Stimulated activated naive CD8-positive, alpha-beta T cell treated with anti-CD3 and anti-CD28 coated beads, Interleukin-15, Interleukin-2, amounts not matched to agents 100 ng/mL and 50 ng/mL, for 24 hours (primary cell): ENCODE results near the gene EIPR1.

Experiments
- H3K27ac Mint-ChIP-seq: one replicate; pipeline ENCODE4 v1.8.0; 2021; ENCODE audit warnings: mild to moderate bottlenecking, mixed read lengths
- H3K27me3 Mint-ChIP-seq: one replicate; pipeline ENCODE4 v1.8.0; 2021; ENCODE audit warnings: mixed read lengths
- H3K36me3 Mint-ChIP-seq: one replicate; pipeline ENCODE4 v1.8.0; 2021; ENCODE audit warnings: low read depth, mixed read lengths
- H3K4me1 Mint-ChIP-seq: one replicate; pipeline ENCODE4 v1.8.0; 2021; ENCODE audit warnings: low read depth, mixed read lengths
- H3K4me3 Mint-ChIP-seq: one replicate; pipeline ENCODE4 v1.8.0; 2021; ENCODE audit warnings: mild to moderate bottlenecking, mixed read lengths
- H3K9me3 Mint-ChIP-seq: one replicate; pipeline ENCODE4 v1.8.0; 2021; ENCODE audit warnings: mixed read lengths

The EIPR1 gene

DNA sequence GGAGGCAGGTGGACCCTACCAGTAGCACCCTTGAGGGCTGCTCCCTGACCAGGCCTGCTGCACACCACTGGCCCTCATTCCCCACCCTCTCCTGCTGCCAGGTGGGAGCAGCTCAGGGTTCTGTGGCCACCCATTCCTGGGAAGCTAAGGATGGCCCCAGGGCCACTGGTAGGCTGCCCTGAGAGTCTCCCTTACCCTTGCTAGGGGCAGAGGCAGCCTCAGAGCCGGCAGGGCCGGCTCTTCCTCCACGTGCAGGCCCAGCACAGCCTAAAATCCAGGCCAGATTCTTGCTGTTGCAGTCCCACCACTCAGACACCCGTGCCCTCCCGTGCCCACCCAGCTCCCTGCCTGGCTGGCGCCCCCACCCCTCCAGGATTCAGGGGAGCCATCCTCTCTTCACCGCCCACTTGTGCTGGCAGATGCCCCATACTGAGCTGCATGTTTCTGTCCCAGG is 199.0 kb downstream of the EIPR1 start:
- Mint-ChIP-seq H3K27me3 (no peaks in the 10 kb centered on the region), H3K27ac (no peak overlapping the region), H3K4me1 (no peaks in the 10 kb centered on the region), H3K4me3 (no peak overlapping the region), H3K36me3 (peaks cover 15% of the 10 kb centered on the region), H3K9me3 (no peaks in the 10 kb centered on the region)

- Mint-ChIP-seq H3K9me3 (no peaks in the 10 kb centered on the region), H3K4me3 (no peak overlapping the region), H3K4me1 (no peaks in the 10 kb centered on the region), H3K36me3 (peaks cover 20% of the 10 kb centered on the region), H3K27ac (no peak overlapping the region), H3K27me3 (no peaks in the 10 kb centered on the region)
Observed at GRCh38 chr2:3177891-3178577, 199.6 kb downstream of the EIPR1 start.

DNA sequence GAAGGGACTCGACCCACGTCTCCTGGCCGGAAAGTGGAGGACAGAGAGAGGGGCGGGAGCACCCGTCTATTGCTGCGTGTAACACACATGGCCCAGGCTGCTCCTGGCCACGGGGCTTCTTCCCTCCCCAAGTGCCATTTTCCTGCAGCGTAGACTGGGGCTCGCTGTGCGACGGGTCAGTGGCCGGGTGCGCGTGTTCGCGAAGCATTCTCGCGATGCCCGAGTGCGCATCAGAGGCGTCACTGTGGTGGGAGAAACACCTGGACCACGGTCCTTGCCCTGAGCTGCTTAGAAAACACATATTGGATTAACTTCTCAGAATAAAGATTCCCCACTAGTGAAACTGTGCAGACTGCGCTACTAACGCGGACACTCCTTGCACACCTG is 200.8 kb downstream of the EIPR1 start:
- no peak overlapping the region for H3K4me3 Mint-ChIP-seq
- H3K27me3 Mint-ChIP-seq: no peaks in the 10 kb centered on the region
- H3K9me3 Mint-ChIP-seq: no peaks in the 10 kb centered on the region
- peaks cover 22% of the 10 kb centered on the region for H3K36me3 Mint-ChIP-seq
- H3K27ac Mint-ChIP-seq: no peak overlapping the region
- H3K4me1 Mint-ChIP-seq: no peaks in the 10 kb centered on the region

- H3K9me3 Mint-ChIP-seq: no peaks in the 10 kb centered on the region
- H3K4me1 Mint-ChIP-seq: no peaks in the 10 kb centered on the region
- H3K27ac Mint-ChIP-seq: no peak overlapping the region
- H3K36me3 Mint-ChIP-seq: peaks cover 25% of the 10 kb centered on the region
- H3K4me3 Mint-ChIP-seq: no peak overlapping the region
- H3K27me3 Mint-ChIP-seq: no peaks in the 10 kb centered on the region
Observed at GRCh38 chr2:3176071-3176868, 201.3 kb downstream of the EIPR1 start.

- H3K9me3 Mint-ChIP-seq: no peaks in the 10 kb centered on the region
- peaks cover 29% of the 10 kb centered on the region for H3K36me3 Mint-ChIP-seq
- H3K4me3 Mint-ChIP-seq: no peak overlapping the region
- H3K27me3 Mint-ChIP-seq: no peaks in the 10 kb centered on the region
- H3K4me1 Mint-ChIP-seq: no peaks in the 10 kb centered on the region
- no peak overlapping the region for H3K27ac Mint-ChIP-seq
Observed at GRCh38 chr2:3175568-3175955, 202.1 kb downstream of the EIPR1 start.

DNA sequence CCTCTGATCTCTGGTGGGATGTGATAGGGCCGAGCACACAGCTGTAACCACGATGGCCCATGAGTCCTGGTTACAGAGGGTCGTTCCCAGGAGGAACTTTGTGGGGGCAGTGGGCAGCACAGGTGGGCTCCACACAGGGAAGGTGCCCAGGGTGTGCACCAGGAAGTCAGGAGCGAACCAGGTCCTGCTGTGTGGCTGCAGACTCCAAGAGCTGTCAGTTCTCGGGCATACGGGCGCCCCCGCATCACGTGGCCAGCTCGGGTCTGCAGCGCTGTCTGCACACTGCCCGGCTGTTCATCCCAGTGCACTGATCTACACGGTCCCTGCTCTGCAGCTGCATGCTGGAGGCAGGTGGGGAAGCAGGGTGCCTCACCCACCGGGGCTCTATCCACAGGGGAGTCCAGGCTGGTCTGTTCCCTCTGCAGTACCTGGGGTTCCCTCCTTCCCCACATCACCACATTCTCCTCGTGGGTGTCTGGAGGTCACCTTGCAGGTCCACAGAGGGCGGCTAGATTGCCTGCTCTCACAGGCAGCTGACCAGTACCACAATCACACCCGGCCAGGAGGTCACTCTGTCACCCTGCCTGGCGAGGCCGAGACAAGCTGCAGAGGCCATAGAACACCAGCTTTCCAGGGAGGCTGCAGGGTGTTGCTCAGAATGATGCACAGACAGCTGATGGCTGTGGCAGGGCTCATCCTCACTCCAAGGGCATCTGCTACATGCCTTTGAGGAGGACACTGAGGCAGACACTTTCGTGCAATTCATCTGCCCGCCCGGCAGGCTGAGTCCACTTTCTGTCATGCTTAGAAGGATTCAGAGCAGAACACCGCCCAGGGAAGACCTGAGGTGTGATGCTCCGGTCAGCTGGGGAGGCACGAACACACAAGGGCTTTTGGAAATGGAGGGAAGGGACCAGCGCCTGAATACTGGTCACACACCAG is 202.7 kb downstream of the EIPR1 start:
- H3K27me3 Mint-ChIP-seq: no peaks in the 10 kb centered on the region

DNA sequence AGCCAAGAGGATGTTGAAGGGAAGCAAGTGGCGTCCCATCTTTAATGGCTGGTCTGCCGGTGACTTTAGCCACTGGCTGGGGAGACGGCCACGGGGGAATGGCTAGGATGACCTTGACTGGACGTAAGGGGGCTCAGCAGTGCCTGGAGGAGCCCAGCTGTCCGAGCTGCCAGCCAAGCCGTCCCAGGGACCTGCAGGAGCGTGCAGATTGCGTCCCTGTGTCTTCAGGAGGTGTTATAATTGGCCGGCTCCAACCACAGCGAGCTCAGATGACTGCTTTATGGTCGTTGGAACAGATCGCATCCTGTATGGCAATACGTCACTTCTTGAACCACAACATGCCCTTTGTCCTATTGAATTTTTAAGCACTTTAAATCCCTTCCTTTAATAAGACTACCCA is 204.6 kb downstream of the EIPR1 start:
- no peaks in the 10 kb centered on the region for H3K27me3 Mint-ChIP-seq
- H3K27ac Mint-ChIP-seq: no peak overlapping the region
- no peak overlapping the region for H3K4me3 Mint-ChIP-seq
- H3K9me3 Mint-ChIP-seq: no peaks in the 10 kb centered on the region
- peaks cover 40% of the 10 kb centered on the region for H3K36me3 Mint-ChIP-seq
- no peaks in the 10 kb centered on the region for H3K4me1 Mint-ChIP-seq

More for the DNA sequence above, 202.7 kb downstream of the EIPR1 start:
- peaks cover 29% of the 10 kb centered on the region for H3K36me3 Mint-ChIP-seq
- H3K4me3 Mint-ChIP-seq: no peak overlapping the region
- no peaks in the 10 kb centered on the region for H3K9me3 Mint-ChIP-seq
- H3K4me1 Mint-ChIP-seq: no peaks in the 10 kb centered on the region
- no peak overlapping the region for H3K27ac Mint-ChIP-seq

GRCh38 chr2:3172265-3172935 is 205.2 kb downstream of the EIPR1 start:
- H3K9me3 Mint-ChIP-seq: no peaks in the 10 kb centered on the region
- H3K27ac Mint-ChIP-seq: no peak overlapping the region
- H3K27me3 Mint-ChIP-seq: no peaks in the 10 kb centered on the region
- no peaks in the 10 kb centered on the region for H3K4me1 Mint-ChIP-seq
- no peak overlapping the region for H3K4me3 Mint-ChIP-seq
- peaks cover 42% of the 10 kb centered on the region for H3K36me3 Mint-ChIP-seq

DNA sequence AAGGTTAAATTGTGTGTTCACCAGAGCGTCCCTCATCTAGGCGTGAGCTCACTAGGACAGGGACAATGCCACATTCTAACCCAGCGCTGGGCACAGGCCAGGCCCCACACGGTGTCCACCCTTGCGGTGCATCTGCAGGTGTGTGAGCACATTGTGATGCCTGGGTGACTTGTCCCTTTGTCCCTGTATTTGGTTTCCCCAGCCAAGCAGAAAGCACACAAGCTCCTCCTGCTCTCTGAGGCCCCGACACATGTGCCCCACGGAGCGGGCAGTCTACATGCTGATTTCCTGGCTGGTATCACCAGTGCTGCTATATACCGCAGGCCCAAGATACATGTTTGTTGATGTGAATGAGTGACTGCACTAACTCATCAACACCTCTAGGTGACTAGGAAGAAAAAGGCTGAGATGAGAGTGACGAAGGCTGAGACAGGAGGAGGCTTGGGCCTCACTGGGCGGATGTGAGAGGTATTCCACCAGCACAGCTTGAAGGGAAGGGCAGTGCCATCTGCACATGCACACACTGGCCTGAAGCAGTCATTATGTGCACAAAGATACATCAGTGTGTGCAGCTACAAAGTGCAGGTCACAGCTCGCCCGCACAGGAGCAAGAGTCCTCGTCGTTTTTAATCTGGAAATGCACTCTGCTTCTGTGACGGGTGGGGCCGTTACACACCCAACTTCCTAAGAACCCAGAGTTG is 205.9 kb downstream of the EIPR1 start:
- Mint-ChIP-seq H3K27ac (no peak overlapping the region), H3K4me1 (no peaks in the 10 kb centered on the region), H3K36me3 (peaks cover 45% of the 10 kb centered on the region), H3K4me3 (no peak overlapping the region), H3K27me3 (no peaks in the 10 kb centered on the region), H3K9me3 (no peaks in the 10 kb centered on the region)

DNA sequence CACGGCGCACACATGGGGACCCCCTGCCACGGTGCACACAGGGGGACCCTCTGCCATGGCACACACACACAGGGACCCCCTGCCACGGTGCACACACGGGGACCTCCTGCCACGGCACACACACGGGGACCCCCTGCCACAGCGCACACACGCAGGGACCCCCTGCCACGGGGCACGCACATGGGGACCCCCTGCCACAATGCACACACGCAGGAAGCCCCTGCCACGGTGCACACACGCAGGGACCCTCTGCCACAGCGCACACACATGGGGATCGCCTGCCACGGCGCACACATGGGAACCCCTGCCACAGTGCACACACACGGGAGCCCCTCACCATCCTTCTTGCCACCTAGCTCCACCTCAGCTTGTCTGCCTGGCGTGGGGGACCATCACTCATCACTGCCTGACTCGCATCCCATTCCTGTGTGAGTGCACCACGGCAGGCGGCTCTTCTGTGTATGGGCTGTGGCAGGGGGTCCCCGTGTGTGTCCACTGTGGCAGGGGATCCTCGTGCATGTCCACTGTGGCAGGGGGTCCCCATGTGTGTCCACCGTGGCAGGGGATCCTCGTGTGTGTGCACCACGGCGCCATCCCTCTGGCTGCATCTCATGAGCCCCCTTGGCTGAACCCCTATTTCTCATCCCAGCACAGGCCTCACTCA is 206.7 kb downstream of the EIPR1 start:
- Mint-ChIP-seq H3K4me1 (no peaks in the 10 kb centered on the region), H3K36me3 (peaks cover 53% of the 10 kb centered on the region), H3K4me3 (no peak overlapping the region), H3K27ac (no peak overlapping the region), H3K27me3 (no peaks in the 10 kb centered on the region), H3K9me3 (no peaks in the 10 kb centered on the region)

GRCh38 chr2:3169106-3169870 is 208.3 kb downstream of the EIPR1 start:
- no peak overlapping the region for H3K4me3 Mint-ChIP-seq
- H3K36me3 Mint-ChIP-seq: peaks cover 69% of the 10 kb centered on the region
- no peak overlapping the region for H3K27ac Mint-ChIP-seq
- peaks cover 7% of the 10 kb centered on the region for H3K9me3 Mint-ChIP-seq
- H3K4me1 Mint-ChIP-seq: no peaks in the 10 kb centered on the region
- no peaks in the 10 kb centered on the region for H3K27me3 Mint-ChIP-seq

DNA sequence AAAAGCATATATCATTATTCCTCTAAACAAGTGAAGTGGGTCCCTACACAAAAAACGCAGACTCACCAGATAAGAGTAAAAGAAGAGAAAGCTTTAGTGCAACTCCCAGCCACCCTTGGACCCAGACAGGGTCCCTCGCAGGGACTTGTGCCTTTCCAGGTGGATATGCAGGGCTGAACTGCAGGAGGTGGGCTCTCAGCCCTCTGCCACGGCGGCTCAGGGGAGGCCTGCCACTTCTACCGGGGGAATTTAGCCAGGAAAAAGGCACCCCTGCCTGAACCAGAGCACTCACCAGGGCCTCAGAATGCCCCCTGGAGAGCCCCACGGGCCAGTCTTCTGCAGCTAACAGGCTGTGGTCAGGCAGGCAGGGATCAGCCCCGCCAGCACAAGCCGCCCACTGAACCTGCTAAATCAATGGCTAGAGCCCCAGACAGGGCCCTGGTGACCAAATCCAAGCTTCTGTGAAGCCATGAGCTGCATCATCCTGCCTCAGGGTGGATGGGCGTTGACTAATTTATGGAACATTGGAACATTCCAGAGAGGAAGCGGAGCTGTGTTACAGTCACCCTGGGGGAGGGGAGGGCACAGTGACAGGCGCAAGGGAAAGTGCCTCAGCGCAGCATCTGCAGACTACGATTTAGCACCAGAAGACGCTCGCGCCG is 209.3 kb downstream of the EIPR1 start:
- Mint-ChIP-seq H3K27me3 (no peaks in the 10 kb centered on the region), H3K36me3 (peaks cover 77% of the 10 kb centered on the region)

DNA sequence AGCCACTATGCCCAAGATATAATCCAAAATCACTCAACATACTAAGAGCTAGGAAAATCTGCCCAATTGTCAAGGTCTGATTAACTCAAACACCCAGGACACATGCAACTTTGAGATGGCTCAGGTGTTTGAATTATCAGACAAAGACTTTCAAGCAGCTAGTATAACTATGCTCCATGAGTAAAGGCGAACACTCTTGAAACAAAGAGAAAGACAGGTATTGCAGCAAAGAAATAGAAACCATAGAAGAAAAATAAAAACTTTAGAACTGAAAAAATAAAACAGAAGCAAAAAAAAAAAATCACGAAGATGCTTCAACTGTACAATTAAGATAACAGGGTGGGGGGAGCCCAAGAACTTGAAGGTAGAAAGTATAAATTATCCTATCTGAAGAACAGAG is 214.2 kb downstream of the EIPR1 start:
- H3K4me1 Mint-ChIP-seq: no peaks in the 10 kb centered on the region
- H3K27me3 Mint-ChIP-seq: no peaks in the 10 kb centered on the region
- H3K36me3 Mint-ChIP-seq: peaks cover 73% of the 10 kb centered on the region
- H3K9me3 Mint-ChIP-seq: peaks cover 24% of the 10 kb centered on the region
- H3K4me3 Mint-ChIP-seq: no peak overlapping the region
- no peak overlapping the region for H3K27ac Mint-ChIP-seq

More for the DNA sequence above, 209.3 kb downstream of the EIPR1 start:
- no peaks in the 10 kb centered on the region for H3K4me1 Mint-ChIP-seq
- no peak overlapping the region for H3K27ac Mint-ChIP-seq
- H3K9me3 Mint-ChIP-seq: peaks cover 16% of the 10 kb centered on the region
- H3K4me3 Mint-ChIP-seq: no peak overlapping the region
